PC-3 (cell line): ENCODE measurements around the gene CAND1. TPM values are rescaled to one million over a fixed set of nuclear protein-coding genes. Genes with fewer than 3 reads are reported as not detected.

Experiments
- ATAC-seq: fragments of 200-7000 bp; cut with Tn5 transposase; 2 replicates; pipeline ENCODE4 v1.9.1; 2020; ENCODE audit warnings: mild to moderate bottlenecking, moderate library complexity
- BruUV-seq: library from RNA; stranded (reverse); fragments of 400-500 nt; replicated peaks from 2 replicates; lab custom pipeline; 2021; lab: Mats Ljungman, UMichigan
- CTCF ChIA-PET: fragments of 300-600 bp; sonication (Branson Sonifier 250); formaldehyde crosslinking; loops from one replicate; lab custom pipeline; 2022; ENCODE audit warnings: antibody characterized with exemption; lab: Charles Lee
- POLR2A ChIA-PET: fragments of 300-600 bp; sonication (Branson Sonifier 250); formaldehyde crosslinking; loops from one replicate; lab custom pipeline; 2022; ENCODE audit warnings: antibody characterized with exemption; ENCODE audit not compliant: unreplicated experiment; lab: Charles Lee
- DNase-seq: peaks from one replicate; pipeline ENCODE4 v3.0.0-alpha.2; 2015
- H2AFZ ChIP-seq: fragments of 300-600 bp; sonication (generic); 2 replicates; pipeline ENCODE4 v1.6.0; 2016; ENCODE audit warnings: antibody characterized with exemption, low read length
- H3F3A ChIP-seq: fragments of 300-600 bp; sonication (generic); one replicate; pipeline ENCODE4 v1.6.0; 2017; ENCODE audit warnings: antibody characterized with exemption, low read length, control low read depth, mild to moderate bottlenecking; ENCODE audit not compliant: unreplicated experiment
- H3K27ac ChIP-seq: fragments of 300-600 bp; sonication (generic); 2 replicates; pipeline ENCODE4 v1.5.1; 2016; ENCODE audit warnings: mild to moderate bottlenecking, low read length
- H3K27me3 ChIP-seq: fragments of 300-600 bp; sonication (generic); 2 replicates; pipeline ENCODE4 v1.6.1; 2016; ENCODE audit warnings: low read length, mixed read lengths
- H3K36me3 ChIP-seq: fragments of 300-600 bp; sonication (generic); 2 replicates; pipeline ENCODE4 v1.6.1; 2016; ENCODE audit warnings: low read depth, mixed run types, low read length, mixed read lengths
- H3K4me1 ChIP-seq: fragments of 300-600 bp; sonication (generic); 2 replicates; pipeline ENCODE4 v1.5.1; 2016; ENCODE audit warnings: low read length; ENCODE audit not compliant: insufficient read depth
- H3K4me2 ChIP-seq: fragments of 300-600 bp; sonication (generic); 2 replicates; pipeline ENCODE4 v1.6.0; 2016; ENCODE audit warnings: low read length
- H3K4me3 ChIP-seq: fragments of 300-600 bp; sonication (generic); 2 replicates; pipeline ENCODE4 v1.5.1; 2016; ENCODE audit warnings: mild to moderate bottlenecking, low read length, mixed read lengths
- H3K79me2 ChIP-seq: fragments of 300-600 bp; sonication (generic); 2 replicates; pipeline ENCODE4 v1.6.1; 2017; ENCODE audit warnings: low read length, mixed read lengths
- H3K9ac ChIP-seq: fragments of 300-600 bp; sonication (generic); 2 replicates; pipeline ENCODE4 v1.6.0; 2016; ENCODE audit warnings: mild to moderate bottlenecking, low read length
- H3K9me2 ChIP-seq: fragments of 300-600 bp; sonication (generic); replicated peaks from 2 replicates; pipeline ENCODE4 v1.6.1; 2016; ENCODE audit warnings: mixed run types, low read length, mixed read lengths
- H3K9me3 ChIP-seq: fragments of 300-600 bp; sonication (generic); 2 replicates; pipeline ENCODE4 v1.6.1; 2016; ENCODE audit warnings: low read length, mixed read lengths
- H4K20me1 ChIP-seq: fragments of 300-600 bp; sonication (generic); 2 replicates; pipeline ENCODE4 v1.6.1; 2016; ENCODE audit warnings: low read length, mixed read lengths
- EZH2 ChIP-seq: fragments of 300-600 bp; sonication (generic); IDR thresholded peaks from one replicate; pipeline ENCODE4 v1.6.1; 2017; ENCODE audit warnings: antibody characterized with exemption, mild to moderate bottlenecking, low read length; ENCODE audit not compliant: unreplicated experiment
- EZH2phosphoT487 ChIP-seq: fragments of 300-600 bp; sonication (generic); IDR thresholded peaks from 2 replicates; pipeline ENCODE4 v1.6.1; 2018; ENCODE audit warnings: mild to moderate bottlenecking, antibody characterized with exemption, low read length, borderline replicate concordance
- intact Hi-C: fragments of 100-400 bp; cut with micrococcal nuclease; formaldehyde crosslinking; loops from 2 replicates; pipeline ENCODE4 v1.9.0; 2023
- total RNA-seq: library from RNA; depleted of rRNA; stranded (reverse); fragments of >200 nt; gene quantifications from 2 replicates; pipeline ENCODE4 v1.2.3, GENCODE V29; 2014
- TF ChIP-seq, protein P1 (sequence below): fragments of 300-600 bp; sonication (generic); conservative IDR thresholded peaks from 2 replicates; pipeline ENCODE4 v1.5.1; 2017; ENCODE audit warnings: antibody characterized with exemption, low read depth, mild to moderate bottlenecking, low read length

The CAND1 gene
- total RNA-seq, 1 experiment from 2014 or later, result 124 TPM

DNA sequence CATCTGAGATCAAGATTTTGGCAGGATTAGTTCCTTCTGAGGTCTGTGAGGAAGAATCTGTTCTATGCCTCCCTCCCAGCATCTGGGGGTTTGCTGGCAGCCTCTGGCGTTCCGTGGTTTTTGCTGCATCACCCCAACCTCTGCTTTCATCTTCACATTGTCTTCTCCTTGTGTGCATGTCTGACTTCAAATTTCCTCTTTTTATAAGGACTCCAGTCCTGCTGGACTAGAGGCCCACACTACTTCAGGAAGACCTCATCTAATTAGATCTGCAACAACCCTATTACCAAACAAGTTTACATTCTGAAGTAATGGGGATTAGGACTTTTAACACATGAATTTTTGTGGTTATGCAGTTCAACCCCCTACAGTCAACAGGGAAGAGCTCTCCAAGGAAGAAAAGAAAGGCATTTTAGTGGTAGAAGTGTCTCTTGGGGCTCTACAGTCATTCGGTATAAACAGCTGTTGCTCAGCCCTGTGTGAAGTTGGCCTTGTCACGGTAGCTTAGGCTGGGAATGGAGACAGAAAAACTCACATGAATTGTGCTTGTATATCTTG is 89.7 kb downstream of the CAND1 start:
- POLR2A ChIA-PET, result no interaction called here
- no peak for DNase-seq
- CTCF ChIA-PET, result no interaction called here

DNA sequence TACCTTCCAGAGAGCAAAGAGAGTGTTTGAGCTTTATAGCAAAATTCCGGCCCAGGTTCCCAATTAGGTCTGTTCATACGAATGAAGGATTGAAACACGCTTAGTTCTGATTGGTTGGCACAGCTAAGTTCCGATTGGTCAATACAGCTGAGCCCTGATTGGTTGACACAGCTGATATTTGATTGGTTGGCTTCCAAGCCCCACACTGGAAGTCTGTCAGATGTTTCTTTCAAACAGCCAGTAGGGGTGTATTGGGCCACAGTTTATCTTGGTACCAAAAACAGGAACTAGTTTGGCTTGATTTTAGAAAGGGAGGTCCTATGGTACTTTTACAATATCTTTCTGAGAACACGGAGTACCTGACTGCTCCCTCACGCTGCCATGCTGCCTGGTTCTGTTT is 93.4 kb downstream of the CAND1 start:
- no peaks in the 10 kb centered on the region for H3K36me3 ChIP-seq
- TF ChIP-seq, protein P1, sequence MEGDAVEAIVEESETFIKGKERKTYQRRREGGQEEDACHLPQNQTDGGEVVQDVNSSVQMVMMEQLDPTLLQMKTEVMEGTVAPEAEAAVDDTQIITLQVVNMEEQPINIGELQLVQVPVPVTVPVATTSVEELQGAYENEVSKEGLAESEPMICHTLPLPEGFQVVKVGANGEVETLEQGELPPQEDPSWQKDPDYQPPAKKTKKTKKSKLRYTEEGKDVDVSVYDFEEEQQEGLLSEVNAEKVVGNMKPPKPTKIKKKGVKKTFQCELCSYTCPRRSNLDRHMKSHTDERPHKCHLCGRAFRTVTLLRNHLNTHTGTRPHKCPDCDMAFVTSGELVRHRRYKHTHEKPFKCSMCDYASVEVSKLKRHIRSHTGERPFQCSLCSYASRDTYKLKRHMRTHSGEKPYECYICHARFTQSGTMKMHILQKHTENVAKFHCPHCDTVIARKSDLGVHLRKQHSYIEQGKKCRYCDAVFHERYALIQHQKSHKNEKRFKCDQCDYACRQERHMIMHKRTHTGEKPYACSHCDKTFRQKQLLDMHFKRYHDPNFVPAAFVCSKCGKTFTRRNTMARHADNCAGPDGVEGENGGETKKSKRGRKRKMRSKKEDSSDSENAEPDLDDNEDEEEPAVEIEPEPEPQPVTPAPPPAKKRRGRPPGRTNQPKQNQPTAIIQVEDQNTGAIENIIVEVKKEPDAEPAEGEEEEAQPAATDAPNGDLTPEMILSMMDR, result no peak
- TF ChIP-seq EZH2 (no peak), EZH2phosphoT487 (no peak)
- no peak for ATAC-seq
- H3F3A ChIP-seq, result no peaks in the 10 kb centered on the region
- intact Hi-C loops, result no loop called here
- no peak overlapping the region for H2AFZ ChIP-seq
- H4K20me1 ChIP-seq, result no peaks in the 10 kb centered on the region
- no peaks in the 10 kb centered on the region for H3K9me3 ChIP-seq
- H3K4me3 ChIP-seq, result no peak overlapping the region
- H3K9ac ChIP-seq, result no peak overlapping the region
- H3K79me2 ChIP-seq, result no peaks in the 10 kb centered on the region
- H3K4me2 ChIP-seq, result no peak overlapping the region
- no peaks in the 10 kb centered on the region for H3K4me1 ChIP-seq
- no peaks in the 10 kb centered on the region for H3K27me3 ChIP-seq
- CTCF ChIA-PET, result interaction anchor here (0.6 kb wide), 1 partner anchor 581 kb away, joined by 3 read pairs; no protein-coding TSS in a partner anchor
- DNase-seq, result no peak
- POLR2A ChIA-PET, result no interaction called here
- BruUV-seq, result no TSS peak
- no peak overlapping the region for H3K27ac ChIP-seq
- H3K9me2 ChIP-seq, result no peaks in the 10 kb centered on the region

More for the DNA sequence above, 89.7 kb downstream of the CAND1 start:
- Histone ChIP-seq H3K27me3 (no peaks in the 10 kb centered on the region), H3K9me2 (no peaks in the 10 kb centered on the region), H3K36me3 (no peaks in the 10 kb centered on the region), H3K9ac (no peak overlapping the region), H3K4me2 (no peak overlapping the region), H3K9me3 (no peaks in the 10 kb centered on the region), H3K4me1 (peaks cover 5% of the 10 kb centered on the region), H3K4me3 (no peak overlapping the region), H3F3A (no peaks in the 10 kb centered on the region), H3K79me2 (no peaks in the 10 kb centered on the region), H4K20me1 (no peaks in the 10 kb centered on the region), H2AFZ (no peak overlapping the region), H3K27ac (no peak overlapping the region)
- TF ChIP-seq EZH2 (no peak), EZH2phosphoT487 (no peak)
- TF ChIP-seq, protein P1, result no peak
- intact Hi-C loops, result loop anchor here (10.0 kb wide), 1 partner anchor 676 kb away; no protein-coding TSS in a partner anchor
- no TSS peak for BruUV-seq
- ATAC-seq, result no peak

DNA sequence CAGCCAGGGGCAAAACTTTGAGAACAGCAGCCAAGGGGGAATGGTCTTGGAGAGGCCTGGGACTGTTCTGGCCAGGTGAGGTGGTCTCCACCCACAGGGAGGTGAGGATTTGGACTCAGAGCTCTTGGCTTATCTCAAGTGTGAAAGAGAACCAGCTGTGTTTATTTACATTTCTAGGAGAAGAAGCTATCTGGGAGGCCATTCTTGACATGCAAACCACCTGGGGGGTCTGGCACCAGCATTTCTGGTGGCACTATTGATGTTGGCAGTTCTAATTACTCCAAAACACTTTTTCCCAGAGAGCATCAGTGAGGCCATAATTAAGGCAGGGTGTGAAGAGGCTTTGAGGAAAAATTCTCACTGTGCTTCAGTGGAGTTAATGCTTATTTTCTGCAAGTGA is 95.1 kb downstream of the CAND1 start:
- Histone ChIP-seq H2AFZ (no peak overlapping the region), H3K4me1 (no peaks in the 10 kb centered on the region), H3K9ac (no peak overlapping the region), H3K36me3 (no peaks in the 10 kb centered on the region), H3K9me2 (no peaks in the 10 kb centered on the region), H3K4me3 (no peak overlapping the region), H3K27me3 (no peaks in the 10 kb centered on the region), H3F3A (no peaks in the 10 kb centered on the region), H3K79me2 (no peaks in the 10 kb centered on the region), H4K20me1 (no peaks in the 10 kb centered on the region), H3K9me3 (no peaks in the 10 kb centered on the region), H3K27ac (no peak overlapping the region), H3K4me2 (no peak overlapping the region)
- no peak for ATAC-seq
- CTCF ChIA-PET, result no interaction called here
- POLR2A ChIA-PET, result no interaction called here
- DNase-seq, result no peak
- no peak for TF ChIP-seq EZH2phosphoT487
- TF ChIP-seq, protein P1, result no peak
- no peak for TF ChIP-seq EZH2
- no TSS peak for BruUV-seq
- intact Hi-C loops, result no loop called here
